ENCODE measurements around the gene SPARCL1.
"Not testable (repeated sequence)": the region's sequence is repeated elsewhere in the genome, so short reads cannot be mapped to it uniquely, and the experiment has no call there.

SPARCL1 gene

DNA sequence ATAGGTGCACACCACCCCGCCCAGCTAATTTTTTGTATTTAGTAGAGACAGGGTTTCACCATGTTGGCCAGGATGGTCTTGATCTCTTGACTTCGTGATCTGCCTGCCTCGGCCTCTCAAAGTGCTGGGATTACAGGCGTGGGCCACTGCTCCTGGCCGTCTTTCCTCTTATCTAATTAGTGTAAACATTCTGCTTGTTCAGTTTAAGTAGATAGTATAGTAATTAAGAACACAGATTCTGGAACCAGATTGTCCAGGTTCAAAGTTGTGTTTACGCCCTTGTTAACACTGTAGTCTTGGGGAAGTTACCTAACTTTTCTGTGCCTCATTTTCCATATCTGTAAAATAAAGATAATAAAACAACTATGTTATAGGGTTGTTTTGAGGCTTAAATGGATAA is 82.8 kb downstream of the SPARCL1 start:
- not testable (repeated sequence) for DNase-seq

DNA sequence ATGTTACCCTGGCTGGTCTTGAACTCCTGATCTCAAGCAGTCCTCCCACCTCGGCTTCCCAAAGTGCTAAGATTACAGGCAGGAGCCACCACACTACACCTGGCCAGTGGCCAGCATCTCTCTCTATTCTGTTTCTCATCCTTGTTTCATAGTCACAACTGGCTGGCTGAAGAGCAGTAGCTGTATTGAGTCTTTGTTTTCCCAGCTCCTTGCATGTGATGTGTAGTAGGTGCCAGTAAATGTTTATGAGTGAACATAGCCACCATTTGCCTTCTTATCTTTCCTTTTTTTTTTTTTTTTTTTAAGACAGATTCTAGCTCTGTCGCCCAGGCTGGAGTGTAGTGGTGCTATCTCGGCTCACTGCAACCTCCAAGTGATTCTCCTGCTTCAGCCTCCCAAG is 83.2 kb downstream of the SPARCL1 start:
- no peak for DNase-seq

DNA sequence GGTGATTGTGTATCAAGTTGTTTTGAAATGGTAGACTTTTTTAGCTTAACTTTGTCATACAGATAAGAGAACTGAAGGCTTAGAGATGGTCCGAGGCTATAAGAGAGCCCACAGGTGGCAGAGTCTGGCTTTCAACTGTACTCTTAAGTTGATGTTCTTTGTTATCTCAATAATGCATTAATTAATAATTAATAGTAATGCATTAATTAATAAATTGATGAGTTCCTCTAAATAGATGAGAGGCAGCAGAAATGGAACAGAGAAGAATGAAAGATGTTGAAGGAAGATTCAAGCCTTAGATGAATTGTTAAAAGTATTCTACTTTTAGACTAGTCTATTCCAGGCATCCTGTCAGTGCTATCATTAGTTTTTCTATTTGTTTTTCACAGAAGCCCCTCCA is 84.4 kb downstream of the SPARCL1 start:
- DNase-seq: no peak

DNA sequence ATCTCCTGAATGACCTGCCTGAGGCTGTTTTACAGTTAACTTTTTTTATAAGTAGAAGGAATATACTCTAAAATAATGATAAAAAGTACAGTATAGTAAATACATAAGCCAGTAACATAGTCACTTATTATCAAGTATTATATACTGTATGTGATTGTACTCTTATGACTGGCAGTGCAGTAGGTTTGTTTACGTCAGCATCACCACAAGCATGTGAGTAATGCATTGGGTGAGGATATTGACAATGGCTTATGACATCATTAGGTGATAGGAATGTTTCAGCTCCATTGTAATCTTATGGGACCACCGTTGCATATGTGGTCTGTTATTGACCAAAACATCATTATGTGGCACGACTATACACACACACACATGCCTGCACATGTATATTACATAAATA is 86.3 kb downstream of the SPARCL1 start:
- DNase-seq: no peak

DNA sequence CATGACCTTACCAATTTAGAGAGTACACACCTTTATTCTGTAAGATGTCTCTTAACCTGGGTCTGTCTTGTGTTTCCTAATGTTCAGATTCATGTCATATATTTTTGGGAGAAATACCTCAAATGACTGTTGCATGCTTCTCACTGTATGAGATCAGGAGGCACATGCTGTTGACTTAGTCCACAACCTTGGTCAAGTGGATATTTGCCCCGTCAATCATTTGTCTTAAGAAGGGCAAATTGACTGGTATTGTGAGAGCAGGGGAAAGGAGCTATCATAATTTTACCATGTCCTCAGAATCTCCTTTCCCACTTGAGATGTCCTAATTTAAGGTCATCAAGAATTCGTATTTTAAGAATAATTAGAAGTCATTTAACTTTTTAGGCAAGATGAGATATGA is 95.8 kb downstream of the SPARCL1 start:
- DNase-seq: no peak

DNA sequence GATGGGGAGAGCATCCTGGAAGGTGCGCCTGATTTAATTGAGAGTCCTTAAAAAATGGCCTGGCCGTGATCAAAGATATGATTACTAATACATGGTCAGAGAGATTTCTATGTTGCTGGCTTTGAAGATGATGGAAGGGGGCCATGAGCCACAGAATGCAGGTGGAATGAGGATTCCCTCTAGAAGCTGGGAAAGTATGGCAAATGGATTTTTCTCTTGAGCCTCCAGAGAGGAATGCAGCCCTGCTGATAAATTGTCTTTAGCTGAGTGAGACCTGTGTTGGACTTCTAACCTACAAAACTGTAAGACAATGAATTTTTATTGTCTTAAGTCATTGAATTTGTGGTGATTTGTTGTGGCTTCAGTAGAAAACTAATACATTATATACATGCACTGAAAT is 99.1 kb downstream of the SPARCL1 start:
- no peak for DNase-seq

DNA sequence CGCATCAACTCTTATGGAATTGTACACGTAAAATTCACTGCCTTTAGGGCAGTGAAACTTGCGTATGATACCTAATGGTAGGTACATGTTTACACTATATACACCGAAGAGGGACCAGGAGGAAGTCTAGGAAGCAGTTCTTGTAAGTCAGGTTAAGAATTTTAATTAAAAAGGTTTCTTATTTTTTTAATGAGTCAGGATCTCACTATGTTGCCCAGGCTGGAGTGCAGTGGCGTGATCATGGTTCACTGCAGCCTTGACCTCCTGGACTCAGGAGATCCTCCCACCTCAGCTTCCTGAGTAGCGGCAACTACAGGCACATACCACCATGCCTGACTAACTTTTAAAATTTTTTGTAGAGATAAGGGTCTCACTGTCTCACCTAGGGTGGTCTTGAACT is 100.2 kb downstream of the SPARCL1 start:
- DNase-seq: no peak

DNA sequence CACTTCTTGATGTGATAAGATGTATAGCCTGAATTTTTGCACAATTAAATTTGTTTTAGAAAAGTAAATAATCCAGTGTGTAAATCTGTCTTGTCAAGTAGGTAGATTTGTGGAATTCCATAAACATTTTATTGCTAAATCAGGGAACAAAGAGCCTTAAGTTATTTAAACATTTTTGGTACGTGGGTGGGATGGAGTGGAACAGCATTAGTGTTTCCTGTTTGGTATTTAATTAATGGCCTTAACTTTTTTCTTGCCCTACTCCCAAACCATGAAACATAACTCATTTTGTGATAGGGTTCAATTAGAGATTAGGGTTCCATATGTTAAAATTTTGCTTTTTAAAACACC is 101.7 kb downstream of the SPARCL1 start:
- no peak for DNase-seq

DNA sequence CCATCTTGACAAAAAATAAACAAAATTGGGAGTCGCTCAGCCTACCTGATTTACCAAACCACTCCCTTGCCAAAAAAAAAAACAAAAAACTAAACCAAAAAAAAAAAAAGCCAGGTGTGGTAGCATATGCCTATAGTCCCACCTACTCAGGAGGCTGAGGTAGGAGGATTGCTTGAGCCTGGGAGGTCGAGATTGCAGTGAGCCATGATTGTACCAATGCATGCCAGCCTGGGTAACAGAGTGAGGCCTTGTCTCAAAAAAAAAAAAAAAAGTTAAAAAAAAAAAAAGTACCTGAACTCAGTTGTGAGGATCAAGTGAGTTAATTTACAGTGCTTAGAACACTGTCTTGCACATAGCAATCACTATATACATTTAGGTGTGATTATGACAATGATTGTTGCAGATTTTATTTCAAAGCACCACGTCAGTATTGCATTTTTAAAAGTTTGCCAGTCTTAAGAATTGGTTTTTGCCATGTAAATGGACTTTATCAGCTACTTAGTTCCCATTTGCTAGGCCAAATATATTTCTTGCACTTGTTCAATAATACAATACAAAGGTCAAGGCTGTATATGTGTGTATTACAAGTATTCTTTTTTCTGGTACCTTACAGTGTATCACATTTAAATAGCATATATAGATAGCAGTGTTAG is 102.2 kb downstream of the SPARCL1 start:
- DNase-seq: no peak

DNA sequence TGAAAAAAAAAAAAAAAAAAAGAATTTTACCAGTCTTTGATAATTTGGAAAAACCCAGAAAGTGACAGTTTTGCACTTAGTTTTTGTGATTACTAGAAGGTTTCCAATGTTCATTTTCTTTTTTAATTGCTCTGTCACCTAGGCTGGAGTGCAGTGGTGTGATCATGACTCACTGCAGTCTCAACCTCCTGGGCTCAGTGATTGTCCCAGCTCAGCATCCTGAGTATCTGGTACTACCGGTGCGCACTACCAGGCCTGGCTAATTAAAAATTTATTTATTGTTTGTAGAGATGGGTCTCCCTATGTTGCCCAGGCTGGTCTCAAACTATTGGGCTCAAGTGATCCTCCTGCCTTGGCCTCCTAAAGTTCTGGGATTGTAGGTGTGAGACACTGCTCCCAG is 103.5 kb downstream of the SPARCL1 start:
- no peak for DNase-seq

DNA sequence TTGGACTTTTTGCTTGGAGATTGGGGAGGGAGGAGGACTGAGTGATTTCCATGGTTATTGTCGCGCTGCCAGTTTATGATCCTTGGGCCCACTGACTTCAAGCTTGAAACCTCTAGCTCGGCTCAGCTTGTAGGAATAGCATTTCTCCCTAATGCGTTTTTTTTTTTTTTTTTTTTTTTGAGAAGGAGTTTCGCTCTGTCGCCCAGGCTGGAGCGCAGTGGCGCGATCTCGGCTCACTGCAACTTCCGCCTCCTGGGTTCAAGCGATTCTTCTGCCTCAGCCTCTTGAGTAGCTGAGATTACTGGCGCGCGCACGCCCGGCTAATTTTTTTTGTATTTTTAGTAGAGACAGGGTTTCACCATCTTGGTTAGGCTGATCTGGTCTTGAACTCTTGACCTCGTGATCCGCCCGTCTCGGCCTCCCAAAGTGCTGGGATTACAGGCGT is 105.1 kb downstream of the SPARCL1 start:
- DNase-seq: not testable (repeated sequence)
